NCI-H510A treated with DMSO at 0.1 percent for 48 hours (cell line): ENCODE data around the gene ROPN1.
"Not testable (repeated sequence)": the region's sequence is repeated elsewhere in the genome, so short reads cannot be mapped to it uniquely, and the experiment has no call there.

Experiments
- DNase-seq: peaks from one replicate; lab custom pipeline; 2025; lab: John Stamatoyannopoulos, UW

The ROPN1 gene

GRCh38 chr3:123997543-123997942, 5.6 kb upstream of the ROPN1 start:
- DNase-seq: no peak

- peak; percentile 69 for DNase-seq
Measured at GRCh38 chr3:123993818-123994217, 1.9 kb upstream of the ROPN1 start.

- no peak for DNase-seq
Measured at GRCh38 chr3:123986427-123986826, 5.5 kb downstream of the ROPN1 start.

- no peak for DNase-seq
Measured at GRCh38 chr3:123984957-123985356, 7.0 kb downstream of the ROPN1 start.

GRCh38 chr3:123984350-123984749, 7.6 kb downstream of the ROPN1 start:
- no peak for DNase-seq

GRCh38 chr3:123981317-123981716, 10.6 kb downstream of the ROPN1 start:
- not testable (repeated sequence) for DNase-seq

GRCh38 chr3:123980539-123980938, 11.4 kb downstream of the ROPN1 start:
- no peak for DNase-seq

- peak; percentile 24 for DNase-seq
Measured at GRCh38 chr3:123979525-123980501, 12.1 kb downstream of the ROPN1 start.

- DNase-seq: not testable (repeated sequence)
Measured at GRCh38 chr3:123976904-123977303, 15.0 kb downstream of the ROPN1 start.

- DNase-seq: not testable (repeated sequence)
Measured at GRCh38 chr3:123976181-123976898, 15.6 kb downstream of the ROPN1 start.

- DNase-seq: not testable (repeated sequence)
Measured at GRCh38 chr3:123975030-123975429, 16.9 kb downstream of the ROPN1 start.

GRCh38 chr3:123971406-123971805, 20.5 kb downstream of the ROPN1 start:
- no peak for DNase-seq

- DNase-seq: not testable (repeated sequence)
Measured at GRCh38 chr3:123967260-123967659, 24.7 kb downstream of the ROPN1 start.

- DNase-seq: not testable (repeated sequence)
Measured at GRCh38 chr3:123966799-123967198, 25.1 kb downstream of the ROPN1 start.

GRCh38 chr3:123964793-123965192, 27.1 kb downstream of the ROPN1 start:
- DNase-seq: not testable (repeated sequence)

- DNase-seq: no peak
Measured at GRCh38 chr3:123961508-123961856, 30.4 kb downstream of the ROPN1 start.

- DNase-seq: peak; percentile 92
Measured at GRCh38 chr3:123960781-123961507, 31.0 kb downstream of the ROPN1 start, which contains the start of gene CCDC14. Gene CCDC14 (minus strand): TSS chr3:123961229. CDS start chr3:123961173, 56 bp downstream.

- peak; percentile 40 for DNase-seq
Measured at GRCh38 chr3:123953735-123954134, 38.2 kb downstream of the ROPN1 start.

GRCh38 chr3:123952844-123953520, 38.9 kb downstream of the ROPN1 start:
- no peak for DNase-seq

GRCh38 chr3:123951522-123952447, 40.1 kb downstream of the ROPN1 start:
- DNase-seq: peak; percentile 92
